ENCODE measurements around the gene PNPO. TPM values are rescaled to one million over a fixed set of nuclear protein-coding genes. Genes with fewer than 3 reads are reported as not detected.
A peak's percentile ranks its signal among the peaks of the same experiment; 100 is the strongest.
"Not testable (repeated sequence)": the region's sequence is repeated elsewhere in the genome, so short reads cannot be mapped to it uniquely, and the experiment has no call there.

The PNPO gene
- total RNA-seq, 2 donors from 2014 or later = 27.8 to 55.4 TPM

GRCh38 chr17:47982645-47983390 lies 41.4 kb downstream of the PNPO start:
- no peak overlapping the region for H3K4me3 ChIP-seq
- H3K27ac ChIP-seq = no peak overlapping the region
- DNase-seq (no peak), ATAC-seq (no peak)
- H3K9me3 ChIP-seq = no peaks in the 10 kb centered on the region
- 79 to 82% methylated on average over 4 to 9 of the region's 9 CpGs for WGBS, 2 donors
- H3K4me1 ChIP-seq = peaks cover 4% of the 10 kb centered on the region
- TF ChIP-seq POLR2A (IDR thresholded peaks at IDR 0.05) (no peak), CTCF (IDR thresholded peaks at IDR 0.05) (no peak)
- peaks cover 6 to 26% of the 10 kb centered on the region in 2 donors for H3K36me3 ChIP-seq (replicated peaks in 1 of 2; ENCODE audit: insufficient read depth in 1 of 2, low read depth in 2 of 2)
- no peaks in the 10 kb centered on the region for H3K27me3 ChIP-seq
- intact Hi-C loops (cut with DNase I) = loop anchor here (5.0 to 10.0 kb wide), 2 partner anchors 34 to 88 kb away; partner anchors contain the start of gene SP2

GRCh38 chr17:47983492-47984223 lies 42.3 kb downstream of the PNPO start:
- H3K27ac ChIP-seq = no peak overlapping the region
- no peak overlapping the region for H3K4me3 ChIP-seq
- no peaks in the 10 kb centered on the region for H3K9me3 ChIP-seq
- WGBS, 2 donors = 74 to 82% methylated on average over 10 to 11 of the region's 11 CpGs
- H3K27me3 ChIP-seq = no peaks in the 10 kb centered on the region
- no peak for DNase-seq
- intact Hi-C loops (cut with DNase I) = loop anchor here (5.0 to 10.0 kb wide), 2 partner anchors 34 to 89 kb away; partner anchors contain the start of gene SP2
- TF ChIP-seq POLR2A (IDR thresholded peaks at IDR 0.05) (no peak), CTCF (IDR thresholded peaks at IDR 0.05) (no peak)
- H3K4me1 ChIP-seq = peaks cover 5% of the 10 kb centered on the region
- no peak for ATAC-seq
- peaks cover 5 to 26% of the 10 kb centered on the region in 2 donors for H3K36me3 ChIP-seq (replicated peaks in 1 of 2; ENCODE audit: insufficient read depth in 1 of 2, low read depth in 2 of 2)

- H3K36me3 ChIP-seq (replicated peaks in 1 of 2; ENCODE audit: insufficient read depth in 1 of 2, low read depth in 2 of 2) = peaks cover 0 to 2% of the 10 kb centered on the region in 2 donors
- H3K27ac ChIP-seq = no peak overlapping the region
- no peak overlapping the region for H3K4me3 ChIP-seq
- DNase-seq (no peak), ATAC-seq (no peak)
- no peaks in the 10 kb centered on the region for H3K27me3 ChIP-seq
- H3K9me3 ChIP-seq = no peaks in the 10 kb centered on the region
- intact Hi-C loops (cut with DNase I) = loop anchor here (10.0 kb wide), 1 partner anchor 92 kb away; the partner anchor contains the start of gene SP2
- WGBS, 2 donors = 79 to 83% methylated on average over 5 of the region's 5 CpGs
- TF ChIP-seq CTCF (IDR thresholded peaks at IDR 0.05) (no peak), POLR2A (IDR thresholded peaks at IDR 0.05) (no peak)
- H3K4me1 ChIP-seq = peaks cover 5% of the 10 kb centered on the region
Observed at GRCh38 chr17:47986520-47986919, 45.1 kb downstream of the PNPO start.

- no peak for TF ChIP-seq POLR2A (IDR thresholded peaks at IDR 0.05)
- no peak for TF ChIP-seq CTCF (IDR thresholded peaks at IDR 0.05)
- Histone ChIP-seq H3K4me1 (peaks cover 5% of the 10 kb centered on the region), H3K9me3 (no peaks in the 10 kb centered on the region), H3K36me3 (replicated peaks in 1 of 2; ENCODE audit: insufficient read depth in 1 of 2, low read depth in 2 of 2) (no peaks in the 10 kb centered on the region), H3K4me3 (no peak overlapping the region), H3K27ac (peak overlapping the region; percentile 15 to 48 (median 36)), H3K27me3 (no peaks in the 10 kb centered on the region)
- 27 to 43% methylated on average over 12 to 17 of the region's 17 CpGs for WGBS, 2 donors
- intact Hi-C loops (cut with DNase I) = loop anchor here (10.0 kb wide), 1 partner anchor 93 kb away; the partner anchor contains the start of gene SP2
- ATAC-seq (peak; percentile 61), DNase-seq (peak in 2 of 4 donors; percentile 53 to 58)
Observed at GRCh38 chr17:47987240-47987835, 46.0 kb downstream of the PNPO start.

- not testable (repeated sequence) for ATAC-seq; H3K4me3 ChIP-seq; H3K27me3 ChIP-seq; H3K4me1 ChIP-seq; H3K36me3 ChIP-seq (replicated peaks in 1 of 2; ENCODE audit: insufficient read depth in 1 of 2, low read depth in 2 of 2); DNase-seq; H3K9me3 ChIP-seq; H3K27ac ChIP-seq
- 94 to 100% methylated on average over 1 of the region's 1 CpG for WGBS, 2 donors
- intact Hi-C loops (cut with DNase I) = loop anchor here (10.0 kb wide), 1 partner anchor 94 kb away; the partner anchor contains the start of gene SP2
Observed at GRCh38 chr17:47988445-47988844, 47.1 kb downstream of the PNPO start.

Measured in body of pancreas (tissue), 4 donors.